Tibial artery (tissue), 4 donors: ENCODE measurements around the gene CALB2.

Source experiments
- DNase-seq, 2 donors: peaks; one replicate each; pipeline ENCODE4 v3.0.0-alpha.2; 2019
- H3K27ac ChIP-seq, 2 donors: fragments of 200-600 bp; sonication (generic) in 1 of 2; 1 replicate in 1 of 2; 2 replicates in 1 of 2; pipeline ENCODE4 v1.5.1; 2018 to 2019; ENCODE audit warnings: mild to moderate bottlenecking in 1 of 2
- H3K27me3 ChIP-seq, 2 donors: fragments of 200-600 bp; sonication (generic) in 1 of 2; one replicate each; pipeline versions ENCODE4 v1.5.1 to v1.6.0; 2016 to 2019
- H3K36me3 ChIP-seq, 3 donors: fragments of 200-600 bp; sonication (generic) in 2 of 3; one replicate each; pipeline ENCODE4 v1.5.1; 2016 to 2019; ENCODE audit warnings: mild to moderate bottlenecking in 2 of 3
- H3K4me1 ChIP-seq, 4 donors: fragments of 200-600 bp; sonication (generic) in 2 of 4; 1 replicate in 3 of 4; 2 replicates in 1 of 4; pipeline ENCODE4 v1.5.1; 2016 to 2019
- H3K4me3 ChIP-seq, 2 donors: fragments of 200-600 bp; sonication (generic) in 1 of 2; 1 replicate in 1 of 2; 2 replicates in 1 of 2; pipeline ENCODE4 v1.5.1; 2018 to 2019; ENCODE audit warnings: mild to moderate bottlenecking in 2 of 2
- H3K9me3 ChIP-seq, 3 donors: fragments of 200-600 bp; sonication (generic) in 1 of 3; one replicate each; pipeline ENCODE4 v1.5.1; 2016 to 2019
- CTCF ChIP-seq, 2 experiments: fragments of 200-600 bp in 1 of 2; fragments of 450-650 bp in 1 of 2; IDR thresholded peaks; one replicate each; pipeline ENCODE4 v1.5.1; 2017 to 2019; ENCODE audit warnings: antibody characterized with exemption in 2 of 2, mild to moderate bottlenecking in 1 of 2, moderate library complexity in 1 of 2
- intact Hi-C: fragments of 100-400 bp; cut with DNase I; formaldehyde crosslinking; loops from one replicate; pipeline ENCODE4 v1.15.0; 2023; ENCODE audit warnings: low total_unique reads

The CALB2 gene

GRCh38 chr16:71383054-71383773, 24.7 kb downstream of the CALB2 start:
- no peaks in the 10 kb centered on the region for H3K4me1 ChIP-seq
- H3K27ac ChIP-seq = no peak overlapping the region
- H3K4me3 ChIP-seq = no peak overlapping the region
- peaks cover 0 to 21% of the 10 kb centered on the region in 2 donors for H3K27me3 ChIP-seq
- H3K36me3 ChIP-seq = no peaks in the 10 kb centered on the region
- TF ChIP-seq CTCF (IDR thresholded peaks at IDR 0.05) = no peak
- intact Hi-C loops = no loop called here
- no peaks in the 10 kb centered on the region for H3K9me3 ChIP-seq
- no peak for DNase-seq

DNA sequence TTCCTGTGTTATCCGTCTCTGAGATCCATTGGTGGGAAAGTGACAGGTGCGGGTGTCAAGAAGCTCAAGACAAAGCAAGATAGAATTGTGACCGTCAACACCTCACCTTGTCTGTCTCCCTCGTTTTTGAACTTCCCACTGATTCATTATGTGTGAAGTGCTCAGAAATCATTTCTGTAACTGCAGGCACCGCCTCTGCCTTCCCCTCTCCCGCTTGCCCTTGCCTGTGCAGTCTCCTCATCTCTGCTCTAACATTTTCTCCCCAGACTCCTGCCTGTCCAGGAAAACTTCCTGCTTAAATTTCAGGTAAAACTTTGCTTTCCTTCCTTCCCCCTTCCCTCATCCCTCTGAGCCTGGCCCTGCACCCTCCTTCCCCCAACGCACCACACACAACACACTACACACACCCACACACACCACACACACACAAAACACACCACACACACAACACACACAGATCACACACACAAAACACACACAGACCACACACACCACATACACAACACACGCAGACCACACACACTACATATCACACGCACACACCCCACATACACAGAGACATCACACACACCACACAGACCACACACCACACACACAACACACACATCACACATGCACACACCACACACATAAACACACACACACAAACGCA, 25.7 kb downstream of the CALB2 start:
- DNase-seq = no peak
- H3K9me3 ChIP-seq = no peaks in the 10 kb centered on the region
- intact Hi-C loops = no loop called here
- H3K4me3 ChIP-seq = no peak overlapping the region
- H3K36me3 ChIP-seq = no peaks in the 10 kb centered on the region
- no peak overlapping the region for H3K27ac ChIP-seq
- TF ChIP-seq CTCF (IDR thresholded peaks at IDR 0.05) = no peak
- H3K27me3 ChIP-seq = peaks cover 0 to 21% of the 10 kb centered on the region in 2 donors
- H3K4me1 ChIP-seq = no peaks in the 10 kb centered on the region

DNA sequence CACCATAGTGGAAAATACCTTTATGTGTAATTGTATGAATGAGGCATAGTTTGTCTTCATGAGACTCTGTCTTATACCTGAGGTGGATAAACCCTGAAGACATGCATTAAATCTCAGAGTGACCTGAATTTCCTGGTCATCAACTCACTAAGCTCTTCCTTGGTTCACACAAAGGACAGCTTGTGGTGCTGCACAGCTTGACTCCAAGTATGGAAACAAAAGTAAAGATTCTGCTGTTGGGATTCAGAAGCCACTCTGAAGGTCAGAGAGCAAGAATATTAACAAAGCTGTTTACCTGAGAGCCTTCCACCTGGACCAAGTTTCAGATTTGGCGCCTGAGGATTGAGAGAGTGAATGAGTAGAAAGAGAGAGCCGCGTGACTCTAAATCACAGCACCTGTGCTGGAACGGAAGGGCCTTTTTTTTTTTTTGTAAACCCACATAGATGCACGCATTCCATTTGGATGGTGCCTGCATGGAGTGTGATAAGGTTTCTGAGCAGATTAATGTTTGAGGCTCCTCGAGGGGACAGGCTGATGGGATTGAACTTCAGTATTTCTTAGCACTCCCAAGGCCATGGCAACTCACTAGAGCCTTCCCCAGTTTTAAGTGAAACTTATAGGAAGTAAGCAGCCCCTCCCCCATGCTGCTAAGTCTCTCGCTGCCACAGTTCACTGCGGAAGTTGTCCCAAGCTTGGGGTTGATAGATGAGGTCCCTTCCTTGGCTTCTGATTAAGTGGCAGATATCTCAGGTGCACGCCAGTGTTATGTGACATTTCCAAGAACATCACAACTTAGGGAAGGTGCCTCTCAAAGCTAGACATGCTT, 28.7 kb downstream of the CALB2 start:
- no peak for TF ChIP-seq CTCF (IDR thresholded peaks at IDR 0.05)

DNA sequence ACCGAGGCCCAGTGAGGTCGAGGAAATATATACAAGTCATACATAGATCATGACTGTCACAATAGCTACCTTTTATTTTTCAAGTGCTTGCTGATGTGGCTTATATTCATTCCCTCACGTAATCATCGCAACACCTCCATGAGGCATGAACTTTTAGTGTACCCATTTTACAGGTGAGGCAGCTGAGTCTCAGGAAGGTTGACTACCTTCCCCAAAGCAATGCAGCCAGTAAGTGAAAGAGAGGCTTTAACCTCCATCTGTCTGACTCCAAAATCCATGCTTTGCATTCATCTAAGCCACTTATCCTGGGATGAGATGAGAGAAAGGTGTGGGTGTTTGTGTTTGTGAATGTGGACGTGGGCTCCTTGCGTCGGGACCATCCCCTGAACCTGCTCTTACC, 30.8 kb downstream of the CALB2 start:
- intact Hi-C loops = no loop called here
- Histone ChIP-seq H3K27ac (no peak overlapping the region), H3K4me3 (no peak overlapping the region), H3K36me3 (no peaks in the 10 kb centered on the region), H3K27me3 (peaks cover 0 to 21% of the 10 kb centered on the region in 2 donors), H3K4me1 (no peaks in the 10 kb centered on the region), H3K9me3 (no peaks in the 10 kb centered on the region)
- no peak for DNase-seq
- TF ChIP-seq CTCF (IDR thresholded peaks at IDR 0.05) = no peak

More for the DNA sequence above, 28.7 kb downstream of the CALB2 start:
- intact Hi-C loops = no loop called here
- Histone ChIP-seq H3K9me3 (no peaks in the 10 kb centered on the region), H3K36me3 (no peaks in the 10 kb centered on the region), H3K27me3 (peaks cover 0 to 21% of the 10 kb centered on the region in 2 donors), H3K4me3 (no peak overlapping the region), H3K27ac (no peak overlapping the region), H3K4me1 (no peaks in the 10 kb centered on the region)
- no peak for DNase-seq

- H3K4me1 ChIP-seq = no peaks in the 10 kb centered on the region
These were observed 38.1 kb downstream of the CALB2 start for GRCh38 chr16:71396594-71396993.

More at GRCh38 chr16:71396594-71396993, 38.1 kb downstream of the CALB2 start:
- TF ChIP-seq CTCF (IDR thresholded peaks at IDR 0.05) = no peak
- no peak for DNase-seq
- no peak overlapping the region for H3K4me3 ChIP-seq
- peaks cover 0 to 10% of the 10 kb centered on the region in 2 donors for H3K27me3 ChIP-seq
- intact Hi-C loops = no loop called here
- no peak overlapping the region for H3K27ac ChIP-seq
- no peaks in the 10 kb centered on the region for H3K36me3 ChIP-seq
- H3K9me3 ChIP-seq = no peaks in the 10 kb centered on the region
